Loucy (cell line): ENCODE measurements around the gene MEGF10.

Experiments
- H2AFZ ChIP-seq: fragments of 200-600 bp; sonication (generic); 2 replicates; pipeline ENCODE4 v1.6.0; 2016; ENCODE audit warnings: antibody characterized with exemption, mild to moderate bottlenecking, low read length, moderate library complexity
- H3F3A ChIP-seq: fragments of 200-600 bp; 2 replicates; pipeline ENCODE4 v1.6.0; 2016; ENCODE audit warnings: antibody characterized with exemption, low read depth, mild to moderate bottlenecking
- H3K27me3 ChIP-seq: fragments of 200-600 bp; sonication (generic); 2 replicates; pipeline ENCODE4 v1.6.1; 2014; ENCODE audit warnings: low read length, mild to moderate bottlenecking; ENCODE audit not compliant: insufficient read depth, poor library complexity, severe bottlenecking
- H3K36me3 ChIP-seq: fragments of 200-600 bp; sonication (generic); 2 replicates; pipeline ENCODE4 v1.6.1; 2016; ENCODE audit warnings: low read length; ENCODE audit not compliant: insufficient read depth
- H3K4me1 ChIP-seq: fragments of 200-600 bp; sonication (generic); 2 replicates; pipeline ENCODE4 v1.5.1; 2014; ENCODE audit warnings: low read length, mild to moderate bottlenecking; ENCODE audit not compliant: insufficient read depth, poor library complexity, severe bottlenecking
- H3K4me2 ChIP-seq: fragments of 200-600 bp; sonication (generic); 2 replicates; pipeline ENCODE4 v1.6.0; 2014; ENCODE audit warnings: antibody characterized with exemption, low read length, low read depth, mild to moderate bottlenecking; ENCODE audit not compliant: poor library complexity, severe bottlenecking
- H3K4me3 ChIP-seq: fragments of 200-600 bp; sonication (generic); 2 replicates; pipeline ENCODE4 v1.5.1; 2014; ENCODE audit warnings: low read length, mild to moderate bottlenecking, mixed read lengths; ENCODE audit not compliant: poor library complexity, severe bottlenecking
- H3K79me2 ChIP-seq: fragments of 200-600 bp; sonication (generic); 2 replicates; pipeline ENCODE4 v1.6.1; 2014; ENCODE audit warnings: low read length; ENCODE audit not compliant: insufficient read depth
- H3K9ac ChIP-seq: fragments of 200-600 bp; sonication (generic); 2 replicates; pipeline ENCODE4 v1.6.0; 2014; ENCODE audit warnings: mild to moderate bottlenecking, low read depth, low read length, moderate library complexity; ENCODE audit not compliant: poor library complexity, severe bottlenecking
- H3K9me2 ChIP-seq: fragments of 200-600 bp; sonication (generic); replicated peaks from 2 replicates; pipeline ENCODE4 v1.6.1; 2016; ENCODE audit warnings: low read depth, low read length, mixed read lengths
- H3K9me3 ChIP-seq: fragments of 200-600 bp; sonication (generic); 2 replicates; pipeline ENCODE4 v1.6.1; 2014; ENCODE audit warnings: mild to moderate bottlenecking, antibody characterized with exemption, low read length, low read depth; ENCODE audit not compliant: insufficient read depth
- H4K20me1 ChIP-seq: fragments of 200-600 bp; sonication (generic); 2 replicates; pipeline ENCODE4 v1.6.0; 2014; ENCODE audit warnings: antibody characterized with exemption, low read length, mild to moderate bottlenecking; ENCODE audit not compliant: insufficient read depth, poor library complexity, severe bottlenecking
- EZH2phosphoT487 ChIP-seq: fragments of 200-600 bp; IDR thresholded peaks from 2 replicates; pipeline ENCODE4 v1.6.1; 2018; ENCODE audit warnings: antibody characterized with exemption, mild to moderate bottlenecking, moderate library complexity, borderline replicate concordance
- TF ChIP-seq, protein P1 (sequence below): fragments of 200-600 bp; sonication (generic); conservative IDR thresholded peaks from 2 replicates; pipeline ENCODE4 v1.5.1; 2014; ENCODE audit warnings: mild to moderate bottlenecking, antibody characterized with exemption, low read length

MEGF10 gene

DNA sequence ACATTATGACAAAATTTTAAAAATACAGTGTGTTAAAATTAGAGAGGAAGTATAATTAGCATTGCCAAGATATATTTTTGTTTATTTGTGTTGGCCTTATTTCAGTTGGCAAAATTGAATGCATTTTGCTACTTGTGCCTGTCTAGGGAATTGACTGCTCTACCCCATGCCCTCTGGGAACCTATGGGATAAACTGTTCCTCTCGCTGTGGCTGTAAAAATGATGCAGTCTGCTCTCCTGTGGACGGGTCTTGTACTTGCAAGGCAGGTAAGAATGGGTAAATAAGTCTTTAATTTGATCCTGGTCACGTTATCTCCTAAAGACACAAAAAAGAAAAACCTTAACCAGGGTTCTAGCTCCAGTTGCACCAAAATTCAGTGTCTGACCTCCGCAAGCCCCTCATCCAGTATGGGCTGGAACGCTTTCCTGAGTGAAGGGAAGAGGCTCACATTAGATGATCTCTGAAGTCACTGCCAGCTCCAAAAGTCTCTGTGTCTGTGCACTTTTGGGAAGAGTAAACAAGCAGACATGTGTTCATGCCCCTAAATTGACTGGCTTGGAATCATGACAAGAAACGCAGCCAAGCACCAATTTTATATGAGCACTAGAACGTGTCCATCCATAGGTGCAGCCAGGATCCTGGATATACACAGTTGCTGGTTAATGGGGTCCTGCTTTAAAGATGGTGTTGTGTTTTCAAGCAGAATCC is 128.5 kb downstream of the MEGF10 start:
- Histone ChIP-seq H3K79me2 (no peaks in the 10 kb centered on the region), H4K20me1 (no peaks in the 10 kb centered on the region), H3K4me1 (no peaks in the 10 kb centered on the region), H3K9me3 (no peaks in the 10 kb centered on the region), H3K4me3 (no peak overlapping the region), H3K27me3 (no peaks in the 10 kb centered on the region), H3K9ac (no peak overlapping the region), H3K9me2 (no peaks in the 10 kb centered on the region), H3F3A (no peaks in the 10 kb centered on the region), H2AFZ (no peak overlapping the region), H3K4me2 (no peak overlapping the region), H3K36me3 (no peaks in the 10 kb centered on the region)
- TF ChIP-seq EZH2phosphoT487: no peak

GRCh38 chr5:127419683-127420257 is 129.2 kb downstream of the MEGF10 start:
- Histone ChIP-seq H3K79me2 (no peaks in the 10 kb centered on the region), H2AFZ (no peak overlapping the region)
- TF ChIP-seq EZH2phosphoT487: no peak
- TF ChIP-seq, protein P1, sequence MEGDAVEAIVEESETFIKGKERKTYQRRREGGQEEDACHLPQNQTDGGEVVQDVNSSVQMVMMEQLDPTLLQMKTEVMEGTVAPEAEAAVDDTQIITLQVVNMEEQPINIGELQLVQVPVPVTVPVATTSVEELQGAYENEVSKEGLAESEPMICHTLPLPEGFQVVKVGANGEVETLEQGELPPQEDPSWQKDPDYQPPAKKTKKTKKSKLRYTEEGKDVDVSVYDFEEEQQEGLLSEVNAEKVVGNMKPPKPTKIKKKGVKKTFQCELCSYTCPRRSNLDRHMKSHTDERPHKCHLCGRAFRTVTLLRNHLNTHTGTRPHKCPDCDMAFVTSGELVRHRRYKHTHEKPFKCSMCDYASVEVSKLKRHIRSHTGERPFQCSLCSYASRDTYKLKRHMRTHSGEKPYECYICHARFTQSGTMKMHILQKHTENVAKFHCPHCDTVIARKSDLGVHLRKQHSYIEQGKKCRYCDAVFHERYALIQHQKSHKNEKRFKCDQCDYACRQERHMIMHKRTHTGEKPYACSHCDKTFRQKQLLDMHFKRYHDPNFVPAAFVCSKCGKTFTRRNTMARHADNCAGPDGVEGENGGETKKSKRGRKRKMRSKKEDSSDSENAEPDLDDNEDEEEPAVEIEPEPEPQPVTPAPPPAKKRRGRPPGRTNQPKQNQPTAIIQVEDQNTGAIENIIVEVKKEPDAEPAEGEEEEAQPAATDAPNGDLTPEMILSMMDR: no peak

GRCh38 chr5:127420758-127421157 is 130.2 kb downstream of the MEGF10 start:
- Histone ChIP-seq H3K9ac (no peak overlapping the region), H3K27me3 (no peaks in the 10 kb centered on the region), H3K9me2 (no peaks in the 10 kb centered on the region), H3K4me1 (no peaks in the 10 kb centered on the region), H3K4me3 (no peak overlapping the region), H3K9me3 (no peaks in the 10 kb centered on the region), H3K79me2 (no peaks in the 10 kb centered on the region), H2AFZ (no peak overlapping the region), H3K4me2 (no peak overlapping the region), H3F3A (no peaks in the 10 kb centered on the region), H4K20me1 (no peaks in the 10 kb centered on the region), H3K36me3 (no peaks in the 10 kb centered on the region)
- TF ChIP-seq, protein P1: no peak
- TF ChIP-seq EZH2phosphoT487: no peak

More at GRCh38 chr5:127419683-127420257, 129.2 kb downstream of the MEGF10 start:
- H3K4me1 ChIP-seq: no peaks in the 10 kb centered on the region
- no peak overlapping the region for H3K9ac ChIP-seq
- H3F3A ChIP-seq: no peaks in the 10 kb centered on the region
- no peaks in the 10 kb centered on the region for H3K9me3 ChIP-seq
- H4K20me1 ChIP-seq: no peaks in the 10 kb centered on the region
- H3K27me3 ChIP-seq: no peaks in the 10 kb centered on the region
- H3K4me2 ChIP-seq: no peak overlapping the region
- no peaks in the 10 kb centered on the region for H3K36me3 ChIP-seq
- no peaks in the 10 kb centered on the region for H3K9me2 ChIP-seq
- H3K4me3 ChIP-seq: no peak overlapping the region
